Stimulated activated CD4-positive, alpha-beta T cell treated with anti-CD3 and anti-CD28 coated beads, TNF-alpha, amount 100 ng/mL, for 48 hours (primary cell): ENCODE measurements around the gene GNS.
A peak's percentile ranks its signal among the peaks of the same experiment; 100 is the strongest.
"Not testable (repeated sequence)": the region's sequence is repeated elsewhere in the genome, so short reads cannot be mapped to it uniquely, and the experiment has no call there.

Experiments used
- DNase-seq, 3 donors: peaks; one replicate each; pipeline ENCODE4 v3.0.0-alpha.2; 2020; ENCODE audit warnings: low read depth in 3 of 3

GNS gene

DNA sequence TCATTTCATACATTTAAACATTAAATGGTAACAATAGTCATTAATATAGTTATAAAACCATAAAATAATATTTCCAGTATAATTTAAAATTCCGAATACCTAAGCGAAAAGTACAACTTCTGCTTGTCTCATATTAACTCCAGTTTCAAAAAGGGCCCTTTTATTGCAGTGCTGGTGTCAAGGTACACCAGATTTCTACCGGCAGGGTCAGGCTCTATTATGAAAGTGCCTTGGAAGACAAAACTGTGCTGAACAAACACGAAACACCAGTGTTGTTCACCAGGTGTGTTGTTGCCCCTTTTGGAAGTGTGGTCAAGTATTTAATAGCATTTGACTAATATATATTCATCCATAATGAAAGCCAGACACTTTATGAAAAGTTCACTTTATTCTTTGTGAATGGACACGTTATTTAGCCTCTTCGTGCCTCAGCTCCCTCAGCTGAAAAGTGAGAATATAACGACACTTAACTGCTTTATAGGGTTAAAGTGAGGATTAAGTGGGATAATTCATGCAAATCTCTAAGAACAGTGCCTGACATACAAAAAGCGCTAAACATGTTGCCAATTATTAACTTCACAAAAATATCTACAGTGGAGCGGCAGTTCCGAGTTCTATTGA lies 20.3 kb upstream of the GNS start:
- DNase-seq: no peak

DNA sequence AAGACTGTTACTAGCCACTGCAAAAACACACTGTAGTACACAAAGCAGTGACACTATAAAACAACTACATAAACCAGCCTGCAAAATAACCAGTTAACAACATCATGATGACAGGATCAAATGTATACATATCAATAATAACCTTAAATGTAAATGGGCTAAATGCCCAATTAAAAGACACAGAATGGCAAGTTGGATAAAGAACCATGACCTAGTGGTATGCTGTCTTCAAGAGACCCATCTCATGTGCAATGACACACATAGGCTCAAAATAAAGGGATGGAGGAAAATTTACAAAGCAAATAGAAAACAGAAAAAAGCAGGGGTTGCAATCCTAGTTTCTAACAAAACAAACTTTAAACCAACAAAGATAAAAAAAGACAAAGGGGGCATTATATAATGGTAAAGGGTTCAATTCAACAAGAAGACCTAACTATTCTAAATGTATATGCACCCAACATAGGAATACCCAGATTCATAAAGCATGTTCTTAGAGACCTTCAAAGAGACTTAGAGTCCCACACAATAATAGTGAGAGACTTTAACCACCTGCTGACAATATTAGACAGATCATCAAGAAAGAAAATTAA lies 16.0 kb upstream of the GNS start:
- DNase-seq: not testable (repeated sequence)

DNA sequence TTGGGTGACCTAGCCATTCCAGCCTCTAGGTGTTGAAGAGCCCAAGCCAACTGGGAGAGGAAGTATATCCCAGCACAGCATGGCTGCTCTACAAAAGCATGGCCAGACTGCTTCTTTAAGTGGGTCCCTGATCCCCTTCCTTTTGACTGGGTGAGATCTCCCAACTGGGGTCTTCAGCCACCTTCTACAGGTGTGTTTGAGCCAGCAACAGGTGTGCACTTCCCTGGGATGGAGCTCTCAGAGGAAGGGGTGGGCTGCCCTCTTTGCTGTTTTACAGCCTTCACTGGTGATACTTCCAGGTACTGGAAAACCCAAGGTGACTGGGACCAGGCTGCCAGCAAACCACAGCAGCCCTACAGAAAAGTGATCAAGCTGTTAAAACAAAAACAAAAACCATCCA lies 14.2 kb upstream of the GNS start:
- no peak for DNase-seq

DNA sequence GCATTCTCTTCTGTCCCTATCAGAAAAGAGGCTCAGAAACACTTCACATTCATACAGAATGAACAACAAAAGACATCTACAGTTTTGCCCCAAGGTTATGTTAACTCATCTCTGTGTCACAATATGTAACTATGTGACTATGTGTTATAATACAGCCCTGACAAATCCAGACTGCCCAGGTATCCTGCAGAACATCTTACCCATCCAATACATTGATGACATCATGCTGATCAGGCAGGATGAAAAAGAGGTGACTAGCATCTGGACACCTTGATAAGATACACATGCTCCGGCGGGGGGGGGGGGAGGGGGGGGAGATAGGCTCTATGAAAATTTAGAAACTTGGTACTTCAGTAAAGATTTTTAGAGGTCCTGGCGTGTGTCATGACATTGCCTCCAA lies 8.3 kb upstream of the GNS start:
- DNase-seq: no peak

DNA sequence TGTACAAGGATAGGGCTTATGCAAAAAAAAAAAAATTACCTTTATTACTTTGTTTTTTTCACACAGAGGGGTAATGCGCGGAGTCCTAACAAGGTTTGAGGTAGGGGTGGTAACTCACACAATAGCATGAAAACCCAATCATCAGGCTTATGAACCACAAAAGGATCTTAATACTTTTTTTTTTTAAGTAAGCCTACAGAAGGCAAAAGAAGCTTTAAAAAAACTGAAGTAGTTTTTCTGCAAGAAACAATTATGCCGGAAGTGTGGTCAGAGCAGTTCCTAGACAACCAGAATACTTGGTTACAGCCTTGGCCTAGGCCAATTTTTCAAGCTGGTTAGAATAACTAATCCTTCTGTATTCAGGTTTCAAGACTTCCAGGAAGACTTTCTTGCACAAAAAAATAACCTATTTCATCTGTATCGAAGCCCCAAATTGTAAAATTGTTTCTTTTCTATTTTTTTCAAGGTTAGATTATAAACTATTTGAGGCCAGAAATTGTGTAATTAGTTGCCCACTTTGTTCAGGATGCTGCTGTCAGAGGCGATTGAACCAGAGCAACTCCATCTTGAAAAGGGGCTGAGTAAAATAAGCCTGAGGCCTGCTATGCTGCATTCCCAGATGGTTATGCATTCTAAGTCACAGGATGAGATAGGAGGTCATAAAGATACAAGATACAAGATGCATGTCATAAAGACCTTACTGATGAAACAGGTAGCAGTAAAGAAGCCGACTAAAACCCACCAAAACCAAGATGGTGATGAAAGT lies 1.8 kb upstream of the GNS start:
- no peak for DNase-seq

DNA sequence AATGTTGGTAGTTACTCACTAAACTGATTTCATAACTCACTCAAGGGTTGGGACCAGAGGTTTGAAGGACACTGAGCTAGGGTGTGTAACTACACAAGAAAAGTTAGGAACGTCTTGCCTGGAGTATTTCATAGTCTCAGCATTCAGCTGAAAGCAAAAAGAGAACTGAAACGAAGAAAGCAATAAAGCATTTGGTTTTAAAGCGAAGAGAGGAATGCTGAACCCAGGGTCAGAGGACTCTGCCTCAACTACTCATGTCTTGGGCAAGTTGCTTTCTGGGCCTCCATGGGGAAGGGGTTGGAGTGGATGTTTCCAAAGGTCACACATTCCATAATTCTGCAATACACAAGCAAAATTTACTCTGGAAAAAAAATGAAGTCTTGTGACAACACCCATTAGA lies 1.4 kb downstream of the GNS start:
- no peak for DNase-seq

DNA sequence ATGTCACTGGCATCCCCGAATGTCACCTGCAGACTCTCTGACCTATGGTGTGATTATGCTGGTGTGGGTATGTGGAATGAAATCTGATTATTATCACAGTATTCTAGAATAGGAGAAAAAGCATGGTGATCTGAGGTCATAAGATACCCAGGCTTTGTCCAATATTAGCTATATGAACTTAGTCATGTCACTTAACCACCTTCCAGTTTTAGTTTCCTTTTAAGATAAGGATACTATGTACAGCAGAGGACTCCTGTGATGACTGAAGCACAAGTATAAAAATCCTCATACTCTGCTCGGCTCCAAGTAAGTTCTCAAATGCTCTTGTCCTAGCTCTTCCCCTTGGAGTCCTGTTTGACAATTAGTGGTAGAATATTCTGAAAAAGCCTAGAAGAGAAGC lies 2.8 kb downstream of the GNS start:
- no peak for DNase-seq

DNA sequence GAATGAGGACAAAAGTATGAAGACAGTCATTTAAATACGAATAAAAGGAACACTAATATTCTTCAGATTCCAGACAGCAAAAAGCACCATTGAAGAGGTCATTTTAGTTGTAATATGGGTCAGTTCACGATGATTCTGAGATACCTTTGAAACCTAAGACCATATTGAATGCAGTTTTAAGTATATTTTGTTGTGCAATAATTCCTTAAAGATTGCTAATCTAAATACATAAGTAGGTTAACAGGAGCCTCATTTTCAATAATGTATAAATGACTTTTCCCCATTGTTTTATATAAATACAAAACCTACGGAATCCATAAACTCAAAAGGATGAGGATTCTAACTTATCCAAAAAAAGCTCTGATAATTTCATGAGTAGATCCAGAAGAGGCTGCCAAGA lies 5.8 kb downstream of the GNS start:
- DNase-seq: no peak

DNA sequence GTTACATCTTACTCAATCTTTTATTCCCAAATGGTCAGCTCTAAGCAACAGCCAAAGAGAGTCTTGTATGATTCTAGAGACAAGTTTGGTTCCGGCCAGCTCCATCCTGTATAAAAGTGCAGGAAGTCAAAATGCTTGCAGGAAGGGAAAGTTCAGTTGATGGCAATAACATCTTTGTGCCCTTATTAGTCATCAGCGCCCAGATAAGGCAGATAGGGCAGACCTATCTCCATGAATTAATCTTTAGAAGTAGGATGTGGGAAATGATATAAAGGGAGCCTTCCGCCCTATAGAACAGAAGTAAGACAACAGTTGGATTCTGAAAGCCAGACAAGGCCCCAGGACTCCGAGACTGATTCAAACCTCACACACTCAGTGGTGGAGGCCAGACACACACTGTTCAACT lies 6.4 kb downstream of the GNS start:
- no peak for DNase-seq

DNA sequence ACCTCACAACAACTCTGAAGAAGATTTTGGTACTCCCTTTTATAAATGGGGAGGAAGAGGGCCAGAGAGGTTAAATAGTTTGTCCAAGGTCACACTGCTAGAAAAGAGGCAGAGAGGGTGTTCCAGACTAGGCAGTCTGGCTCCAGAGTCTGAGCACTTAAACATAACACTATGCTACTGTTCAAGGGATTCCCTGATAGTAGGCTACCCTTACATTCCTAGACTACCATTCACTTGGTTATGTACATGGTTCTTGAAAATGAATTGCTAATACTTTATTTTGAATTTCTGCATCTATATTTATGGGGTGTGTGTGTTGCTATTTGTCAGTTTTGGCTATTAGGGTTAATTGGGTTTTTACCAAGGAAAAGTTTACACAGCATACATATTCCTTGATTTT lies 7.2 kb downstream of the GNS start:
- no peak for DNase-seq

DNA sequence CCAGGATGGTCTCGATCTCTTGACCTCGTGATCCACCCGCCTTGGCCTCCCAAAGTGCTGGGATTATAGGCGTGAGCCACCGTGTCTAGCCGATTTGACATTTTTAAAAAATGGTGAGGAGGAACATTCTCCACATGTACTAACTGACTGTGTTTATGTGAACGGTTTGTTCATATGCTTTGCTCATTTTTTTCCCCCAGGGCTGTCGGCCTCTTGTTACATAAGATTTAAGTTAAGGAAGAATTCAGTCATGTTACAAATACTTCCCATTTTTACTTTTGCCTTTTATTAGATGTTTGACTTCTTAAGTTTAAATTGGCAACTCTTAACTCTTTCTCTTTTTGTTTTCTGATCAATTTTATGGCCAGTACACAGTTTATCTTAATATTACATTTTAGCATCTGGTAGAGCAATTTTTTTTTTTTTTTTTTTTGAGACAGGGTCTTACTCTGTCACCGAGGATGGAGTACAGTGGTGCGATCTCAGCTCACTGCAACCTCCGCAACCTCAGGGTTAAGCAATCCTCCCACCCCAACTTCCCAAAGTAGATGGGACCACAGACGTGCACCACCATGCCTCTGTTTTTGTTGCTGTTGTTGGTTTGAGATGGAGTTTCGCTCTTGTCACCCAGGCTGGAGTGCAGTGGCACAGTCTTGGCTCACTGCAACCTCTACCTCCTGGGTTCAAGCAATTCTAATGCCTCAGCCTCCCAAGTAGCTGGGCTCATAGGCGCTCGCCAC lies 9.6 kb downstream of the GNS start:
- no peak for DNase-seq

DNA sequence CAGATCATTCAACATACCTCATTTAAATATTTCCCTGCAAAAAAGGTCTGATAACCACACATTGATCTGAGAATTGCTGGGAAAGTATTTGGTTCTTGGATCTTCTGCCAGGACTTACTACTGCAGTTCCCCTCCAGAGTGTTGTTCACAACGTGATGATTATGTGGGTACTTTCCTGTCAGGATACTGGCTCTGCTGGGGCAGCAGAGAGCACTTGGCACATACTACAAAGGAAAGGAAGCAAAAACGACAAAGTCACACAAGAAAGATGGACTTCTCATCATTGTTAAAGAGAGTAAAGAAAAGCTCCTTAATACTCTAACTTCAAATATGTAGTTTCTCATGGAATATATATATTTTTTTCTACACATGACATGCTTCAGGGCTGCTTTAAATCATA lies 11.5 kb downstream of the GNS start:
- DNase-seq: no peak

DNA sequence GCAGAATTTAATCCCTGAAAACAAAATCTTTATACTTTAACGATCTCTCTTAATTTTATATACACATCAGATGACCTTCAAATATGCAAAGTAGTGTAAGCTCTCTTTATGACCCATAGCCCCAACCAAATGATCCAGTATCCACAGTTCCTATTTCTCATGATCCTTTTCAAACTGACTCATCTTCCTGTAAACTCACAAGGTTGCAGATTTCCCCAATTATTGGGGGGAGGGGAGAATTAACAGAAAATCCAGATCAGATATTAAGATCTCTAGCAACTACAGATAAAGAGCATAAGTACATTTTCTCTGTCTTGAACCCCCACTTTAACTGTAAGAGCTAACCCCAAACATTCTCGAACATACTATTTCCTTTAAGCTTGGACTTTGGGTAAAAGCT lies 12.5 kb downstream of the GNS start:
- DNase-seq: no peak

DNA sequence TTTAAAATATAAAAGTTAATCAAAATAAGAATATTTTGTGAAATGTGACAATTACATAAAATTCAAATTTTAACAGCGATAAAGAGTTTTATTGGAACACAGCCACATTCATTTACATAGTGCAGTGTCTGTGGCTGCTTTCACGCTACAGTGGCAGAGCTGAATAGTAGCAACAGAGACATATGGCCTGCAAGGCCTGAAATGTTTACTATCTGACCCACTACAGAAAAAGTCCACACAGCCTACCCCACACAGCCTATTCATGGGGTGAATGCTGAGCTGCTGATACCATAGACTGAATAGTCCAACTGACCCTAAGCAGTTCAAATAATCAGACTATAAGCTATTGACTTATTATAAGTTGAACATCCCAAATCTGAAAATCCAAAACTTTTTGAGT lies 13.2 kb downstream of the GNS start:
- DNase-seq: no peak

DNA sequence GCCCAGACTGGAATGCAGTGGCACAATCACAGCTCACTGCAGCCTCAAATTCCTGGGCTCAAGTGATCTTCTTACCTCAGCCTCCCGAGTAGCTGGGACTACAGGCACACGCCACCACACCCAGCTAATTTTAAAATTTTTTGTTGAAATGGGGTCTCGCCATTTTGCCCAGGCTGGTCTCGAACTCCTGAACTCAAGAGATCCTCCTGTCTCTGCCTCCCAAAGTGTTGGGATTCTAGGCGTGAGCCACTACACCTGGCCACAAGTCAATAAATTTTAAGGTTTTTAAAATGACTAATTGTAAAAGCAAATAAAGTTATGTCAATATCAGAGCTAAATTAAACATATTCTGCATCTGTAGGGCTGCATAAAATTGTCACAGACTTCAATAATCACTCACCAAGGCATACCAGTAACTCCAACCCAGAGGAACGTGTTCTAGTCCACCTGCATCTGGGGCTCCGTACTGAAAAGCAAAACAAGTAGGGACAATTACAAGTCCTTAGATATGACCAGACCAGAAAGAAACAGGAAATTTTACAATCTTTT lies 13.9 kb downstream of the GNS start:
- no peak for DNase-seq

DNA sequence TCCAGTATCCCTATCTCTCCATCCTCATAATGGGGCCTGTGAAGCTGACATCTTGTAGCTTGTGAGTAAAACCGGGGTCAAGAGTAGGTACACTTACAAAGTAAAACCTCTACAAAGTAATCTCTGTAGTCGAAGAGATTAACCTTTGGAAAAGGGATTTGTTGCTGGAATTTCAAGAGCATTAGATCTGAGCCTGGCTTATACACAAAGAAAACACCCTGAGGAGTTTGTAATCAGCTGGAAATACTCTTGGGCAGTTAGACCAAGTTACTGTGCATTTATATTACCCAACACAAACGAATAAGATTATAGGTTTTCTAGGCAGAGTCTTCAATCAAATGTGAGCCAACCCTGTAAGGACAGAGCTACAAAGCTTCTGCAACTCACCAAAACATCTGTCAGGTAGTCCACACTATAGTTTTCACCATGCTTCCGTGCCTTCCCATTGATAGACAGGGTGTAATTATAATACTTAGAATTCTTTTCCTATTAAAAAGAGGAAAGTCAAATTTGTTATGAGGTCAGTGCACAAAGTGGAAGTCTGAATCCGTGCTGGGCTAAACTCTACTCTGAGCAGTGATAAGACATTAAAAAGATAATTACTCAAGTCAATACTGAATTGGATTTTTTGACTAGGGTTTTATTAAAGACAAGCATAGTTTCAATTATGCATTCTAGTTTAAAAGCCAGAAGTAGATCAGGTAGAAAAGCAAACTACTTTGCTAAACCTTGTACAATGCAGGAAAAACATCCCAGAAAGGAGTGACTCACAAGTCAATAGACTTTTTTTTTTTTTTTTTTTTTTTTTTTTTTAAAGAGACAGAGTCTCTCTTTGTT lies 14.6 kb downstream of the GNS start:
- DNase-seq: no peak

DNA sequence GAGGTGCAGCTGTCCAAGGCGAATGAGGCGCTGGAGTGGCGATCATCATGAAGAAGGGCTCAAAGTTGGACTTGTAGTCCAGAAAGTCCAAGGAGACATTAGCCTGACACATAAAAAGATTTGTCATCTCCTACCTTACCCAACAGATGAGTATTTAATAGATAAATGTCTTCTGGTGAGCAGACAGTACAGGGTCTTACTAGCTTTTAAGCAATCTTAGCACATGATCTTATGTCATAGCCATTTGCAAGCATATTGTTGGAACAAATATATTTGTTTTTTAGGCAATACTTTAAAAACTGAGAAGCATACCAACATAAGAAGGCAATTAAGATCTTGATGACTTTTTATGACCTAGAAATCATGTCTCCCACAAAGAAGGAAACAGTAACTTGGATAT lies 16.0 kb downstream of the GNS start:
- DNase-seq: no peak

DNA sequence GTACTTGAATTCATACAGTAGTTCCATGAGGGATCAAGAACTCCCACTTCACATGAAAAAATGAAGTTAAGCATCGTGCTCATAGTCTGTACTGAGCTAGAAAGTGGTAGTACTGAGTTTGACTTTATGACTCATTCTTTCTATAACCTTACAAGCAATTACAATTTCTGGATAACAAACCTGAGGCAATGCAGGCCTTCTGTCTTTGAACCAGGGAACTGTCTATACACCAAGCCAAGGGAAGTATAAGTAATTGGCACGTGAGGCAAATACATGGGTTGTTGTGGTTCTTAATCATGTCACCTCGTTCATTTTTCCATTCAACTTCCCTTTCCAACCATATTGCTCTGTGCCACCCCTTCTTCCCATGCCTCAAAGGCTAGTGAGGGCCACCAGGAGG lies 16.8 kb downstream of the GNS start:
- DNase-seq: no peak

DNA sequence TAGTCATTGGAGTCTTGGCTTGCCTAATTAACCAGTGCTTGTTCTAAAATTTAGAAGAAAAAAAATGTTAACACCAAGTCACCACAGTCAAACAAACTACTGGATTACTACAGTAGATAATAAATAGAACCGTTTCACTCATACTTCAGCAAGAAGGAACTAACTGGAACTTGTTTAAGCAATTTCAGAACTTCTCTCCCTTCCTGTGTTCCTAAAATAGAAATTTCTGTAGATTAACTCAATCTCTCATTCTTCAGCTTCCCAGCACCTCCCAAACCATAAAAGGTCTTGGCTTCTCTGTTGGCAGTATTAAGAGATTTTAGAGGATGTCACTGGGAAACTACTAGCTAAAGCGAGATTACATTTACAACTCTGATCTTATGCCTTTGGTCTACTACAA lies 18.6 kb downstream of the GNS start:
- DNase-seq: no peak

DNA sequence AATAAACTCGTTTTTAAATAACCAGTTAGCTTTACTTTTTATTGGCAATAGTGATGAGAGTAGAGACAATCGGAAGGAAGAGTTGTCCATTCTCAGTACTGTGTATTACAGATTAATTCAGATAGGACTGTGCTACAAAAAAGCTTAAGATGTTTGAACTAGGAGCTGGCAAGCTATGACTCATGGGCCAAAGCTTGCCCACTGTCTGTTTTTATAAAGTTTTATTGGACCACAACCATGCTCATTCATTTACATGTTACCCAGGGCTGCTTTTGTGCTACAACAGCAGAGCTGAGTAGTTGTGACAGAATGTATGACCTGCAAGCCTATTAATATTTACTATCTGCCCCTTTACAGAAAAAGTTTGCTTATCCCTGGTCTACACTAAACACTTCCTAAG lies 19.4 kb downstream of the GNS start:
- DNase-seq: no peak

DNA sequence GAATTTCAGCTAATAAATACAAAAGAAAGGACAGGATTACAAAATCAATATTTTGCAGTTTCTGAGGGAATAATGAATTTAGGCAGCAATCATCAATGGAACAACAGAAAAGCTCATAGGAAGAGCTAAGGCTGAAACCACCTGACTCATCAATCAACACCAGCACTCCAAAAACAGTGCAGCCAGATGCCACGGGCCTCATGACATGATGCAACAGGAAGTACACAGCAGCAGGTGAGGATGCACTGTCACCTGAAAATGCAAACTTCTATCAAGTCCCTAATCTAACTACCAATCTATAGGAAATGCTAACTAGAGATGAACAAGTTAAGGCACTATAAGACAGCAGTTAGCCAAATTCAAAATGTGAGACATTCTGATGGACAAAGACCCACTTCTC lies 21.7 kb downstream of the GNS start:
- peak in 1 of 3 donors; percentile 11 for DNase-seq

DNA sequence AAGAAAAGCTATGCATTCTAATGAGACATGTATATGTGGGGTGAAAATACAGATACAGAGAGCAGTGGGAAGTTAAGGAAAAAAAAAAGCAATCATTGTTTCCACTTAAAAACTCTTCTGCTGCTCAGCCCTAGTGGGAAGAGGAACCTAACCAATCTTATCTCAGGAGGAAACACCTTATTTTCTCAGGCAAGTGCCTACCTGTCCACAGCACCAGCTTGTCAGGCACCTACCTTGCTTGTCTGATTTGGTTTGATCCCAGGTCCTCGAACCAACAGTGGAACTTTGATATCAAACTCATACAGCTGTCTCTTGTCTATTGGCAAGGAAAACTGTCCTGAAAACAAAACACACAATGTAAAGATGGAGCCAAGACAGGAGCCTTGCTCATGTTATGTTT lies 22.4 kb downstream of the GNS start:
- no peak for DNase-seq
